IMR-90 (cell line): ENCODE data around the gene LONP2. TPM values are rescaled to one million over a fixed set of nuclear protein-coding genes. Genes with fewer than 3 reads are reported as not detected.

ENCODE experiments used
- ATAC-seq: fragments of 200-7000 bp; cut with Tn5 transposase; 2 replicates; pipeline ENCODE4 v1.9.1; 2020; ENCODE audit warnings: low read depth, mild to moderate bottlenecking, moderate library complexity
- BruUV-seq: library from RNA; stranded (reverse); fragments of 400-500 nt; replicated peaks from 2 replicates; lab custom pipeline; 2021; lab: Mats Ljungman, UMichigan
- CTCF ChIA-PET: fragments of 300-600 bp; formaldehyde crosslinking; extraction: SDS; loops from one replicate; lab custom pipeline; 2021; ENCODE audit warnings: antibody characterized with exemption; lab: Yijun Ruan, JAX
- POLR2A ChIA-PET: fragments of 300-600 bp; sonication (Branson Sonifier 250); formaldehyde crosslinking; loops from one replicate; lab custom pipeline; 2022; ENCODE audit warnings: antibody characterized with exemption; ENCODE audit not compliant: unreplicated experiment; lab: Charles Lee
- DNase-seq: peaks from one replicate; pipeline ENCODE4 v3.0.0; 2013
- H2AFZ ChIP-seq: replicated peaks from 2 replicates; pipeline ENCODE3; 2013; ENCODE audit warnings: low read length, mild to moderate bottlenecking; ENCODE audit not compliant: poor library complexity
- H2AK5ac ChIP-seq: 2 replicates; pipeline ENCODE4 v1.6.1; 2013; ENCODE audit warnings: low read depth, low read length, inconsistent platforms
- H2AK9ac ChIP-seq: replicated peaks from 2 replicates; pipeline ENCODE3; 2013; ENCODE audit warnings: mild to moderate bottlenecking, low read depth, low read length, moderate library complexity; ENCODE audit not compliant: poor library complexity
- H2BK120ac ChIP-seq: 2 replicates; pipeline ENCODE4 v1.6.1; 2013; ENCODE audit warnings: low read depth, low read length, inconsistent platforms
- H2BK15ac ChIP-seq: 3 replicates; pipeline ENCODE4 v1.6.1; 2013; ENCODE audit warnings: low read depth, low read length, inconsistent platforms
- H2BK20ac ChIP-seq: 2 replicates; pipeline ENCODE4 v1.6.1; 2013; ENCODE audit warnings: low read depth, mild to moderate bottlenecking, inconsistent platforms, low read length, moderate library complexity
- H2BK5ac ChIP-seq: 2 replicates; pipeline ENCODE4 v1.6.1; 2013; ENCODE audit warnings: mild to moderate bottlenecking, low read depth, low read length, inconsistent platforms; ENCODE audit not compliant: poor library complexity, severe bottlenecking
- H3K14ac ChIP-seq: replicated peaks from 2 replicates; pipeline ENCODE4 v1.6.1; 2013; ENCODE audit warnings: low read depth, low read length, inconsistent platforms
- H3K18ac ChIP-seq: 2 replicates; pipeline ENCODE4 v1.6.1; 2013; ENCODE audit warnings: low read depth, low read length, control low read depth
- H3K23ac ChIP-seq: 2 replicates; pipeline ENCODE4 v1.6.1; 2013; ENCODE audit warnings: low read depth, low read length, inconsistent platforms
- H3K27ac ChIP-seq: 2 replicates; pipeline ENCODE4 v1.5.1; 2013; ENCODE audit warnings: mild to moderate bottlenecking, control low read depth, low read length; ENCODE audit not compliant: insufficient read depth
- H3K27me3 ChIP-seq: 2 replicates; pipeline ENCODE4 v1.6.1; 2013; ENCODE audit warnings: low read length; ENCODE audit not compliant: control insufficient read depth, insufficient read depth
- H3K36me3 ChIP-seq: 2 replicates; pipeline ENCODE4 v1.6.1; 2013; ENCODE audit warnings: low read length, mixed read lengths; ENCODE audit not compliant: control insufficient read depth, insufficient read depth
- H3K4ac ChIP-seq: 2 replicates; pipeline ENCODE4 v1.6.1; 2013; ENCODE audit warnings: low read depth, low read length, inconsistent platforms
- H3K4me1 ChIP-seq: 2 replicates; pipeline ENCODE4 v1.6.1; 2013; ENCODE audit warnings: low read length, mixed read lengths; ENCODE audit not compliant: control insufficient read depth, insufficient read depth
- H3K4me2 ChIP-seq: 2 replicates; pipeline ENCODE4 v1.6.1; 2013; ENCODE audit warnings: low read depth, mild to moderate bottlenecking, control low read depth, low read length, moderate library complexity
- H3K4me3 ChIP-seq: 2 replicates; pipeline ENCODE4 v1.5.1; 2013; ENCODE audit warnings: low read depth, mild to moderate bottlenecking, control low read depth, low read length, moderate library complexity; ENCODE audit not compliant: insufficient read depth
- H3K56ac ChIP-seq: 2 replicates; pipeline ENCODE4 v1.6.1; 2013; ENCODE audit warnings: low read length, inconsistent platforms; ENCODE audit not compliant: insufficient read depth; ENCODE audit errors: extremely low read depth
- H3K79me1 ChIP-seq, 2 experiments: 2 replicates each; pipeline ENCODE4 v1.6.1; 2013; ENCODE audit warnings: low read length in 2 of 2, inconsistent platforms in 1 of 2, low read depth in 1 of 2
- H3K9ac ChIP-seq: 2 replicates; pipeline ENCODE4 v1.6.1; 2013; ENCODE audit warnings: low read depth, low read length, control low read depth
- H3K9me1 ChIP-seq: 2 replicates; pipeline ENCODE4 v1.6.1; 2013; ENCODE audit warnings: low read length, inconsistent platforms; ENCODE audit not compliant: insufficient read depth
- H3K9me3 ChIP-seq: 2 replicates; pipeline ENCODE4 v1.6.1; 2013; ENCODE audit warnings: low read length; ENCODE audit not compliant: control insufficient read depth, insufficient read depth
- H4K20me1 ChIP-seq: 2 replicates; pipeline ENCODE4 v1.6.1; 2013; ENCODE audit warnings: low read length, inconsistent platforms; ENCODE audit not compliant: insufficient read depth
- H4K5ac ChIP-seq: 2 replicates; pipeline ENCODE4 v1.6.1; 2013; ENCODE audit warnings: mild to moderate bottlenecking, low read depth, low read length, control low read depth
- H4K8ac ChIP-seq, 2 experiments: 2 replicates each; pipeline ENCODE4 v1.6.1; 2013; ENCODE audit warnings: low read depth in 2 of 2, low read length in 2 of 2, control low read depth in 1 of 2, inconsistent platforms in 1 of 2
- H4K91ac ChIP-seq: 2 replicates; pipeline ENCODE4 v1.6.1; 2013; ENCODE audit warnings: low read depth, low read length, inconsistent platforms; ENCODE audit not compliant: insufficient read depth
- BHLHE40 ChIP-seq: fragments of 150-350 bp; IDR thresholded peaks from 2 replicates; pipeline ENCODE4 v1.6.1; 2016; ENCODE audit warnings: mild to moderate bottlenecking, low read depth, low read length
- CHD1 ChIP-seq: IDR thresholded peaks from 2 replicates; pipeline ENCODE4 v1.6.1; 2012; ENCODE audit warnings: low read depth, low read length, improper control_type of control experiment
- FOS ChIP-seq: fragments of 150-350 bp; IDR thresholded peaks from 2 replicates; pipeline ENCODE4 v1.6.1; 2016; ENCODE audit warnings: low read depth, low read length
- NFE2L2 ChIP-seq: fragments of 150-350 bp; IDR thresholded peaks from 2 replicates; pipeline ENCODE4 v1.6.1; 2016; ENCODE audit warnings: low read depth, mild to moderate bottlenecking, low read length
- RAD21 ChIP-seq: IDR thresholded peaks from 2 replicates; pipeline ENCODE4 v1.6.1; 2012; ENCODE audit warnings: low read length, improper control_type of control experiment
- RCOR1 ChIP-seq: IDR thresholded peaks from 2 replicates; pipeline ENCODE4 v1.6.1; 2012; ENCODE audit warnings: mild to moderate bottlenecking, low read length, improper control_type of control experiment; ENCODE audit not compliant: insufficient replicate concordance
- WGBS, 2 experiments: methylation state at CpG; one replicate each; pipeline versions ENCODE4 v1.1.5 to v1.1.7; 2013; ENCODE audit warnings: missing lambda C conversion rate in 2 of 2; ENCODE audit not compliant: insufficient read length in 1 of 2; ENCODE audit errors: extremely low coverage in 2 of 2; 5-methylcytosine and 5-hydroxymethylcytosine counted together
- dilution Hi-C: fragments of 300-500 bp; cut with HindIII; formaldehyde crosslinking; loops from one replicate; pipeline ENCODE4 v1.14.3; 2018; ENCODE audit warnings: low sequenced_read_pairs; ENCODE audit not compliant: unreplicated experiment
- in situ Hi-C: fragments of 300-500 bp; cut with MboI; formaldehyde crosslinking; loops from 3 replicates; pipeline ENCODE4 v1.14.3; 2019; ENCODE audit warnings: low sequenced_read_pairs, inconsistent platforms, mixed read lengths
- intact Hi-C: fragments of 100-400 bp; cut with micrococcal nuclease; formaldehyde crosslinking; loops from 2 replicates; pipeline ENCODE4 v1.10.0; 2022
- polyA plus RNA-seq, 3 experiments: library from polyadenylated mRNA; depleted of rRNA; stranded (reverse); fragments of >200 nt; gene quantifications; 2 replicates each; pipeline ENCODE4 v1.2.3, GENCODE V29; 2012; ENCODE audit warnings: low replicate concordance in 1 of 3
- total RNA-seq: library from RNA; depleted of rRNA; stranded (reverse); fragments of >200 nt; gene quantifications from 2 replicates; pipeline ENCODE4 v1.2.3, GENCODE V29; 2012
- TF ChIP-seq, protein P1 (sequence below): fragments of 150-350 bp; IDR thresholded peaks from 2 replicates; pipeline ENCODE4 v1.6.1; 2017; ENCODE audit warnings: mild to moderate bottlenecking, antibody characterized with exemption, low read length, low read depth

LONP2 gene
- total and polyA plus RNA-seq, 2 of the 4 experiments (the other 2 are of a cell fraction), result 31.5 to 90.9 TPM

DNA sequence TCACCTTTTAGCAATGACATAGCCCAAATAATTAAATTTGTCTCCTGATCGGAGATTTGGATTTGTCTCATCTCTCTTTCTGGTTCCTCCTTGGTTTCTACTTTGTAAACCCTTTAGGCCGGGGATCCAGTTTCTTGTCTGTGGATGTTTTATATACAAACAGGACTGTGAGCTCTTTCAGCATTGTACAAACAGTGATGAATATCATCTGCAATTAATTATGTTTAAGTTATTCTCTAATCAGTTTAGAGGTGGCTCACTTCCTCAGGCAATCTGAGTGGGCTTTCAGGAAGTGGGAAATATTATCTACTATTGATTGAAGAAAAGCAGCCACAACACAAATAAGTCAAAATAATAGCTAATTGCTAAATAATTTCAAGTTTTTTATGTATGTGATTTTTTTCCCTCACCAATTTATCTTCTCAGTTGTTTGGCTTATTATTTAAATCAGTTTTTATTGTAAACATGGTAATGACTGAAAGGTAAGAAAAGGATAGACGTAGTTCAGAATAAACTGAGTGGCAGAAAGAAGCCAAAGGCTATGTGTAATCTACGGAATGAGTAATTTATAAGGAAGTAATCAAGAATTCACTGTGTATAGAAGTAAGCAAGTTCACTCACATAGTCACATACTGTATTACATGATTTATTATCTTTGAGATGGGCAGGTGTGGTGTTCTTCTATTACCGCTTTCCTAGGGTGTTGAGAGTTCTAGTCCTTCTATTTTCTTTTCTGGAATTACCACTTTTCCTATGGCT lies 6.6 kb downstream of the LONP2 start:
- ATAC-seq (no peak), DNase-seq (no peak)
- no peak overlapping the region for H4K5ac ChIP-seq
- intact Hi-C loops, result no loop called here
- H3K27me3 ChIP-seq, result no peaks in the 10 kb centered on the region
- no CpG with 5 or more reads among the region's 5 CpGs for WGBS, 2 experiments
- no peak overlapping the region for H2BK5ac ChIP-seq
- H4K91ac ChIP-seq, result no peak overlapping the region
- H3K4ac ChIP-seq, result no peak overlapping the region
- H3K56ac ChIP-seq, result no peak overlapping the region
- ChIA-PET POLR2A (no interaction called here), CTCF (interaction anchor here (0.9 kb wide), 1 partner anchor 21 kb away, joined by 4 read pairs; no protein-coding TSS in a partner anchor)
- TF ChIP-seq, protein P1, sequence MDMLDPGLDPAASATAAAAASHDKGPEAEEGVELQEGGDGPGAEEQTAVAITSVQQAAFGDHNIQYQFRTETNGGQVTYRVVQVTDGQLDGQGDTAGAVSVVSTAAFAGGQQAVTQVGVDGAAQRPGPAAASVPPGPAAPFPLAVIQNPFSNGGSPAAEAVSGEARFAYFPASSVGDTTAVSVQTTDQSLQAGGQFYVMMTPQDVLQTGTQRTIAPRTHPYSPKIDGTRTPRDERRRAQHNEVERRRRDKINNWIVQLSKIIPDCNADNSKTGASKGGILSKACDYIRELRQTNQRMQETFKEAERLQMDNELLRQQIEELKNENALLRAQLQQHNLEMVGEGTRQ, result no peak
- no peak for TF ChIP-seq RAD21
- TF ChIP-seq CHD1, result no peak
- TF ChIP-seq FOS, result no peak
- TF ChIP-seq RCOR1, result no peak
- no peak for TF ChIP-seq NFE2L2
- no peak for TF ChIP-seq BHLHE40
- no peak overlapping the region for H4K8ac ChIP-seq
- no peak overlapping the region for H3K14ac ChIP-seq
- no peaks in the 10 kb centered on the region for H3K9me1 ChIP-seq
- dilution Hi-C loops, result no loop called here
- no peak overlapping the region for H3K9ac ChIP-seq
- H3K79me1 ChIP-seq, result peaks cover 28 to 58% of the 10 kb centered on the region in 2 experiments
- no peak overlapping the region for H3K23ac ChIP-seq
- H3K36me3 ChIP-seq, result peaks cover 11% of the 10 kb centered on the region
- H3K18ac ChIP-seq, result no peak overlapping the region
- no peak overlapping the region for H3K27ac ChIP-seq
- H3K9me3 ChIP-seq, result no peaks in the 10 kb centered on the region
- H4K20me1 ChIP-seq, result peaks cover 26% of the 10 kb centered on the region; the same call in 1 of the 2 replicates
- H2AK9ac ChIP-seq, result no peak overlapping the region
- in situ Hi-C loops, result no loop called here
- no peak overlapping the region for H2BK15ac ChIP-seq
- H2BK20ac ChIP-seq, result no peak overlapping the region
- H3K4me3 ChIP-seq, result no peak overlapping the region
- H2AFZ ChIP-seq, result no peak overlapping the region
- no peak overlapping the region for H2BK120ac ChIP-seq
- no peak overlapping the region for H3K4me2 ChIP-seq
- H3K4me1 ChIP-seq, result peaks cover 2% of the 10 kb centered on the region
- H2AK5ac ChIP-seq, result no peak overlapping the region
- BruUV-seq, result no TSS peak
